Activated CD8-positive, alpha-beta memory T cell treated with anti-CD3 and anti-CD28 coated beads for 36 hours (primary cell): ENCODE results near the gene SOCS6. TPM values are rescaled to one million over a fixed set of nuclear protein-coding genes. Genes with fewer than 3 reads are reported as not detected.
"Not testable (repeated sequence)": the region's sequence is repeated elsewhere in the genome, so short reads cannot be mapped to it uniquely, and the experiment has no call there.

Source experiments
- CTCF ChIA-PET: fragments of 350-600 bp; sonication (Branson Sonifier 250); formaldehyde crosslinking; loops from one replicate; lab custom pipeline; 2021; ENCODE audit warnings: antibody characterized with exemption; lab: Charles Lee
- POLR2A ChIA-PET: fragments of 350-600 bp; sonication (Branson Sonifier 250); formaldehyde crosslinking; loops from one replicate; lab custom pipeline; 2021; ENCODE audit warnings: antibody characterized with exemption; lab: Charles Lee
- total RNA-seq, 2 experiments: library from RNA; stranded (reverse); gene quantifications; one replicate each; pipeline ENCODE4 v1.2.3, GENCODE V29; 2021

SOCS6 gene
- total RNA-seq, 2 experiments from 2014 or later, result 1.1 to 1.2 TPM

DNA sequence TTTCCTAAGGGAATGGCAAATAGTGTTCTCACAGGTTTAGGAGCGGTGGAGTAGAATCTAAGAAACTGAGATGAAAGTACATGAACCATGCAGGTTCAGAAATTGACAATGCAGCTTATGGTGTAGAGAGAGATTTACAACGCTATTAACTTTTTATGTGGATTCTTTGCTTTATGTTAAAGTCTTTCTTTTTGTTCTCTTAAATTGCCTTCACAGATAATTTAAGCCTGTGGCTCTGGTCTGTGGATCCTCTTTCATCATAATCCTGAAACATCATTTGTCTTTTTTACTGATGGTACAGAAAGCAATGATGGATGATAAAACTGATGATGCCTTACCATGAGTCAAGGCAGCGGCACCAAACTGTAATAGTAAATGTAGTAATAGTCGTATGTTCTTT is 30.3 kb downstream of the SOCS6 start:
- CTCF ChIA-PET, result no interaction called here
- POLR2A ChIA-PET, result no interaction called here

- POLR2A ChIA-PET, result no interaction called here
- CTCF ChIA-PET, result no interaction called here
These were observed 32.8 kb downstream of the SOCS6 start for GRCh38 chr18:70321616-70322015.

GRCh38 chr18:70322385-70322784 is 33.5 kb downstream of the SOCS6 start:
- ChIA-PET CTCF (no interaction called here), POLR2A (no interaction called here)

- POLR2A ChIA-PET, result no interaction called here
- CTCF ChIA-PET, result no interaction called here
These were observed 34.1 kb downstream of the SOCS6 start for GRCh38 chr18:70322928-70323327.

GRCh38 chr18:70324897-70325296 is 36.1 kb downstream of the SOCS6 start:
- POLR2A ChIA-PET, result no interaction called here
- CTCF ChIA-PET, result no interaction called here

GRCh38 chr18:70326255-70326654 is 37.4 kb downstream of the SOCS6 start:
- ChIA-PET CTCF (no interaction called here), POLR2A (no interaction called here)

- CTCF ChIA-PET, result no interaction called here
These were observed 39.3 kb downstream of the SOCS6 start for GRCh38 chr18:70328169-70328568.

GRCh38 chr18:70329071-70329470 is 40.2 kb downstream of the SOCS6 start:
- ChIA-PET CTCF (no interaction called here), POLR2A (no interaction called here)

More at GRCh38 chr18:70328169-70328568, 39.3 kb downstream of the SOCS6 start:
- POLR2A ChIA-PET, result no interaction called here

GRCh38 chr18:70330887-70331286 is 42.0 kb downstream of the SOCS6 start:
- ChIA-PET CTCF (no interaction called here), POLR2A (no interaction called here)

- ChIA-PET CTCF (no interaction called here), POLR2A (no interaction called here)
These were observed 42.7 kb downstream of the SOCS6 start for GRCh38 chr18:70331456-70332097.

DNA sequence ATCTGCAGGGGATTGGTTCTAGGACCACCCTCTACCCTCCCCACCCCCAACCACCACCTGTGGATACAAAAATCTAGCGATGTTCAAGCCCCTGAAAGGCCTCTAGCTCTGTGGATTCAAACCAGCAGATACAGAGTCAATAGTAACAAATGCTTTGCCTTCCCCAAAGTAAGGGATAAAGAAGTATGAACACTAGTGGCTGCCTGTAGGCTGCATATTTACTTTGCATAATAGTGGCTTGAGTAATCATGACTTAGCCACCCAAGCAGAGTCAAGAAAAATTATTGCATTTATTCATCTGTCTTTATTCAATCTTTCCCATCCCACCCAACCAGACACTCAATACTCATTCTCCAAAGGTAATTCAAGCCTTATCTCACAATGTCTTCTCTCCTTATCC is 43.8 kb downstream of the SOCS6 start:
- CTCF ChIA-PET, result no interaction called here
- POLR2A ChIA-PET, result no interaction called here

- POLR2A ChIA-PET, result no interaction called here
- CTCF ChIA-PET, result no interaction called here
These were observed 44.5 kb downstream of the SOCS6 start for GRCh38 chr18:70333316-70333715.

DNA sequence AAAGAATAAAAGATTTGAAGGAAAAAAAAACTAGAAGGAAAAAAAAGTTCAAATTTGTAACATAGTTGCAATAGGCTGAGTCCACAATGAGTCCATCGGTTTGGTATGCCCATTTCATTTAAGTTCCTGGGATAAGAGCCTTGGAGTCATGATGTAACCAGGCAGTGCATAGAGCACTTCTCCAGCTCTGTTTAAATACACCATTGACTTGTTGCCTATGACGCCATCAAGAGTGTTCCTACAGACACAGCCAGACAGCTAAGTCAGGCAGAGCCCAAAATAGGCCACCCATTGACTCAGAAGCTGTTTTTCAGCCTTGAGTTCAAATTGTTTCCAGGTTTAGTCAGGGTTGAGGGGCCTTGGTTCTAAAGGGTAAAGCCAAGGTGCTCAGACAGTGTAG is 44.9 kb downstream of the SOCS6 start:
- ChIA-PET CTCF (no interaction called here), POLR2A (no interaction called here)

DNA sequence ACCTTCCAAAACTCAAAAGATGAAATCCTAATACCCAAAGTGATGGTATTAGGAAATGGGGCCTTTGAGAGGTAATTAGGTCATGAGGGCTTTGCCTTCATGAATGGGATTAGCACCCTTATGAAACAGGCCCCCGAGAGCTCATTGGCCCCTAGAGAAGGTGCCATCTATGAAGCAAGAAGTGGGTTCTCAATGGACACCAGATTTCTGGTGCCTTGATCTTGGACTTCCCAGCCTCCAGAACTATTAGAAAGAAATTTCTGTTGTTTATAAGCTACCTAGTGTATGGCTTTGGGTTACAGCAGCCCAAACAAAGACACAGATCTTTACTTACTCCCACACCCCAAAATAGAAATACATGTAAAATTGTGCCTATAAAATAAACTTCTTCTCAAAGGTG is 45.4 kb downstream of the SOCS6 start:
- POLR2A ChIA-PET, result no interaction called here
- CTCF ChIA-PET, result no interaction called here

DNA sequence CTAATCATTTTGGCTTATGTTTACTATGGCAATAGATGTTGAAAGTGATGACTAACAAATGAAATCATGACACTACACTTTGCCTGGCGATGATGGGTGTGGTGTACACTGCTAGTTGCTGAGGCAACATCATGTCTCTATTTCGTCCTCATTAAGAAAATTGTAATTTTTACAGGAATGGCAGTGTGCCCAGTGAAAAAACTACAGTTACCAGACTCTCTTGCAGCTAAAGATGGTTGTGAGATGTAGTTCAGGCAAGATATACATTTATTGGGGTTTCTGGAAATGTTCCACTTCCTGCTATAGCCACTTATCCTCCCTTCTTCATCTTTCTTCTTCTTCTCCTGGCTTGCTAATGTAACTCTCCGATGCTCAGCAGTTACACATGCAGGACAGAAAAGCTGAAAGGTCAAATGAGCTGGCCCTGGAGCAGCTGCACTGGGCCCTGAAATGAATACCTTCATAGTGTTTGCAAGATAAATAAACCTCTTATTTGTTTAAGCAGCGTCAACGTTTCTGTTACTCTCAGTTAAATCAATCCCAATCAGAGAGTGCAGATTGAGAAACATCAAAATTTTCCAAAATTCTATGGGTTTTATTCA is 46.0 kb downstream of the SOCS6 start:
- ChIA-PET CTCF (no interaction called here), POLR2A (no interaction called here)

GRCh38 chr18:70335892-70336726 is 47.3 kb downstream of the SOCS6 start:
- ChIA-PET CTCF (no interaction called here), POLR2A (no interaction called here)

DNA sequence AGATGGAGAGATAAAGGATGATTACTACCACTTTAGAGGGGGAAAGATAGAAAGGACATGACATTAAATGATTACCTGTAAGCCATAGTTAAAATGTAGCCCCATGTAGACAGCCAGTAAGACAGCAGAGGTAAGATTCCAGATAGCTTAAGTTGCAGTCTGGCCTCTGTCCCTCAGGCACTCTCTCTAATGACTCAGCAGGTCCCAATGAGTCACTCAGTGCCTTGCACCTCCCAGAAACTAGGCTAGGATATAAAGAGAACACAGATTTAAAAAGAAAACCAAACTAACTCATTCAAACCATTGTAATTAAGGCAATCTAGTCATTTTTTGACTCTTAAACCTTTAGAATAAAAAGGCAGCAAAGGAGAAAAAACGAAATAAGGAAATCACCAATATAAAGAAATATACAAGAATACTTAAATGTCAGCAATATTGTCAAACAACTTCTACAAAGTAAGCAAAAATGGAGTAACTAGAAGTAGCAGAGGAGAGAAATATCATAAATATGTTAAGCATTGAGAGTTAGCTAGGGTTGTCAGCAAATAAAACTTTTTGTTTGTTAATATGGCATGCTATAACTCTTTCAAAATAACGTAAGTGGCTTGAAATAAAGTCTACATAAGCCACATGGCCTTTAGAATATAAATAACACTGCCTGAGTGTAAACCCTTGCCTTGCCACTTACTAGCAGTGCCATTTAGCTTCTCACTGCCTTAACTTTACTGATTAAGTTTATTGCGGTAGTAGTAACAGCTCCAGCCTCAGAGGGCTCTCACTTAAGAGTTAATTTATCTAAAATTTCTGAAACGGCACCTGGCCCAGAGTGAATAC is 48.5 kb downstream of the SOCS6 start:
- POLR2A ChIA-PET, result no interaction called here
- CTCF ChIA-PET, result no interaction called here

DNA sequence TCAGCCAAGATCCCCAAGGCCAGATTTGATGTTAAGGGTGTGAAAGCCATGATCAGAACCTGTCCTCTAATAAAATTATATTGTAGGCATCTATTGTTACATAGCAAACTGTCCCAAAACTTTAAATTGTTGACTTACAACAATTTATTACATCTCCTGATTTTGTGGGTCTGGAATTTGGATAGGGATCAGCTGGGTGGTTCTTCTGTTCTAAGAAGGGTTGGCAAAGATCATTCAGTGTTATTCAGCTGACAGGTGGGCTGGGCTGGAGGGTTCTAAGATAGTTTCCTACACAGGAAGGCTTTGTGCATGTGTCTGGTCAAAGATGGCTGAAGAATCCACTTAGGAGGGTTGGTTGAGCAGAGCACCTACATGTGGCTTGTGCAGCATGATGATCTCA is 50.0 kb downstream of the SOCS6 start:
- CTCF ChIA-PET, result no interaction called here
- POLR2A ChIA-PET, result no interaction called here

GRCh38 chr18:70339915-70340314 is 51.1 kb downstream of the SOCS6 start:
- ChIA-PET POLR2A (no interaction called here), CTCF (no interaction called here)

- POLR2A ChIA-PET, result not testable (repeated sequence)
- CTCF ChIA-PET, result interaction anchor here (0.6 kb wide), 1 partner anchor 12 kb away, joined by 4 read pairs; no protein-coding TSS in a partner anchor
These were observed 59.6 kb downstream of the SOCS6 start for GRCh38 chr18:70348481-70348880.
